ENCODE results near the gene SYT5.
"Not testable (repeated sequence)": the region's sequence is repeated elsewhere in the genome, so short reads cannot be mapped to it uniquely, and the experiment has no call there.

The SYT5 gene

DNA sequence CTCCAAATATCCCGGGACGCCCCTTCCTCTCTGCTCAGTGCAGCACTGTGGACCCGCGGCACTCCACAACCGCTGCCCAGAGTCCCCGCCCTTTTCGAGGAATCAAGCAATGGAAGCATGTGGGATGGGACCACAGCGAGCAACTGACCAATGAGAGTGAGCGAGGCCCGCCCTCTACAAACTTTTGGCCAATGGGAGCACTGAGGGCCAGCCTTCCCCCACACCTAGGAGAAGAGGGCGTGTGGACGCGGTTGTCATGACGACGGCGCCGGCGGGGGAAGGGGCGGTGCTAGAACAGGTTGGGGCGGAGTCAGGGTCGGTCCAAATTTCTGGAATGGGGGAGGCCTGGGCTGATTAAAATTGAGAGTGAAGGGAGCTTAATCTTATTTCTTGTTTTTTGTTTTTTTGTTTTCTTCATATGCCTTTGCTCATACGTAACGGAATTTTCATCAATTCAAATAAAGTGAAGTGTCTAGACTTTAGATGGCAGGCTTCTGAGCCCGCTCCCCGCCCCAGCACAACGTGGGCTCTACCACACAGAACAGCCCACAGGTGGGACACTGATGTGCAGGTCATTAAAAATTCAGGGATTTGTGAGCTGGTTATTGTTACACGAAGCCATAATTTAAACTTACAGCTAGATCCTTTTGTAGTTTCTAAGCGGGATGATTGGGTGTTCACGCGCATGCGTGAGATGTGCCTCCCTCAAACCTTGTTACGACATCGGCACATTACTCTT lies 13.4 kb downstream of the SYT5 start, which contains the start of gene DNAAF3:
Gene DNAAF3, minus strand, starts transcription at position 84 of the 739 bp plus-strand sequence. CDS start 200 bp downstream, outside the sequence.
- peak; percentile 42 for DNase-seq

DNA sequence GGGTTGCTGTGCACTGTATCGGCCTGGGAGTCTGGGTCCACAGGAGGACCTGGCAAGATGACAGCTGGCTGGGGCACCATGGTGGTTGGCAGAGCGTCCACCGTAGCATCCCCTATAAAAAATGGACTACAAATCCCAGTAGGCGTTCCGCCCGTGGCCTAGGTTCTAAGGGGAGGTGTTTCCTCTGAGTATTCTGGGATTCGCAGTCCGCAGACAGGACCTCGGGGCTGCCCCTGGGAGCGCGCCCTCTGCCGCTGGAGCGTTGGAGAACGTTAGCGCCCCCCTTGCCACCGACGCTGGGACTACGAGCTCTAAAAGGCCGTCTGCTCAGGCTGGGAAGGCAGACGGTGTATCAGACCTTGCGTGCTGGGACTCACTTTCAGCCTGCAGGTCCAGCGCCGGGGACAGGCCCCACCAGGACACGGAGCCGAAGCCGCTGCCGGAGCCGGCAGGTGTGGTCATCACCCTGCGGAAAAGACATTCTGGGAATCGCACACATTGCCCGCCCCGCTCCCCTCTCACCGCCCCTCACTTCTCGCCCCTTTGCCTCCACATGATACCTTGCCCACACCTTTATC lies 14.0 kb downstream of the SYT5 start:
- no peak for DNase-seq

DNA sequence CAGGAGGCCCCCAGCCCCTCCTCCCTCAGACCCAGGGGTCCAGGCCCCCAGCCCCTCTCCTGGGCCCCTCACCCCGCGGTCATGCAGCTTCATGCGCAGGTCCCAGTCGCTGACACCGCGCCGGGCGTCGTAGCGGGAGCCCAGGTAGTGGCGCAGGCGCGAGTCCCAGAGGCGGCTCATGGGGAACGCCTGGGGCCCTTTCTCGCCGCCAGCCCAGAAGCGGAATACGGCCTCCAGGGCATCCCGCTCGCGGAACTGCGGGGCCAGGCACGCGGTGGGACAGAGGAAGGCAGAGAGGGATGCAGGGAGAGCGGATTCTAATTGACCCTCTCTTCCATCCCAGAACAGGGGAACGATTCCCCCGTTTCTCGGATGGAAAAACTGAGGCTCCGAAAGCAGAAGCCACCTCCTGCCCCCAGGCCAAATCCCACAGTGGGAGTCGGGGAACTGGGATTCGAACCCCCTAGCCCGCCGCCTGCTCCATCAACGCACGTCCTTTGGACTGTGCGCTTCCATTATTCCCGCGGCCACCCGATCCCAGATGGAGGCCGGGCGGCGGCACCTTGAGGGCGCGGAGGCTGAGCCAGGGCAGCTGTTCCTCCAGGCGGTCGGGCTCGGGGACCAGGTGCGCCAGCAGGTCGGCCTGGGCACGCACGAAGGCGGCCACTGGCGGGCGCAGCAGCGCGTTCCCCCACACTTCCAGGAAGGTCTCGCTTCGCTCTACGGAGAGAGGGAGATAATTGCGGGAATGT lies 18.3 kb downstream of the SYT5 start:
- no peak for DNase-seq

DNA sequence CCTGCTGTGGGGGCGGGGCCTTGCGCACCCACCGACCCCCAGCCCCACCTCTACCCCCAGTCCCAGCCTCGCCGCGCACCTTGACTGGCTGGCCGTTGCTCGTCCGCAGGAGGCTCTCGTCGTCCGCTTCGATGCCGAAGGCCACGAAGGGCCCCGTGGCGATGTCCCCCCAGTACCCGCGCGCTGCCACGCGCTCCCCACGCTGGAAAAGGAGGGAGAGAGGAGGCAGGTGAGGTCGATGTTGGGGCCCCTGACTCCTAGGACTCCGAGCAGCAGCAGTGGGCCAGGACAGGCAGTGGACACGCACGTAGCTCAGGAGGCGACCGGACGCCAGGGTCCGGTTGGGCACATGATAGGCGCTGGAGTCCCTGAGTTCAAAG lies 19.1 kb downstream of the SYT5 start:
- DNase-seq = no peak

DNA sequence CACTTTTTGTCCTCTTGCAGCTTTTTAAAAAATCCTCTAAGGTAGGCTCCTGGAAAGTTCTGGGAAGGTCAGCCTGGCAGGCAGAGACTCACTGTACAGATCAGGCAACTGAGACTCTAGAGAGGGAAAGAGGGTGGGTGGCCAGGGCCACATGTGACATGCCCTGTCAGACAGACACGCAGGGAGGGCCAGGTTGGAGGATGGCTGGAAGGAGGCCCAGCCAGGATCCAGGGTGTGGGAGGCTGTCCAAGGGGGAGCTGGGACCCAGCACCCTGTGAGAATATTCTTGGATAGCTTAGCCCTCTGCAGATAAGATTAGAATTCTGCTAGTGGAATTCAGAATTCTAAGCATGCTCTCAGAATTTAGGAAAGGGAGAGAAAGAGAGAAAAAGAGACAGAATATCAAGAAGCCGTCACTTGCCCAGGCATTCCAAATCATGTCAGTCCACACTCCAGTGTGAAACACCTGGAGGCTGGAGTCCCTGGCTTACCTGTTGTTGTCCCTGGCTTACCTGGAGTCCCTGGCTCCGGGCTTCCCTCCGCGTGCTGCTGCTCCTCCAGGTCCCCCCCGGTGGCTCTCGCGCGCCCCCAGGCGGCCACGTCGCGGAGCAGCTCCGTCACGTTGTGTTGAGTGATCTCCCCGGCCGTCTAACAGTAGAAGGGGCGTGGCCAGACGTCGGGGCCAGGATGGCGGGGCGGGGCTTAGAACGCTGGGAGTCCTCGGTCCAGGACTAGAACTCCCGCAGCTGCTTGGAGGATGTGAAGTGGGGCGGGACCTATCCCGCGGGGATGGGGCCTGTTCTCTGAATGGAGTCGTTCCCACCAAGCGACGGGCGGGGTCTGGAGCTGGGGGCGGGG lies 19.7 kb downstream of the SYT5 start:
- DNase-seq = peak; percentile 77

DNA sequence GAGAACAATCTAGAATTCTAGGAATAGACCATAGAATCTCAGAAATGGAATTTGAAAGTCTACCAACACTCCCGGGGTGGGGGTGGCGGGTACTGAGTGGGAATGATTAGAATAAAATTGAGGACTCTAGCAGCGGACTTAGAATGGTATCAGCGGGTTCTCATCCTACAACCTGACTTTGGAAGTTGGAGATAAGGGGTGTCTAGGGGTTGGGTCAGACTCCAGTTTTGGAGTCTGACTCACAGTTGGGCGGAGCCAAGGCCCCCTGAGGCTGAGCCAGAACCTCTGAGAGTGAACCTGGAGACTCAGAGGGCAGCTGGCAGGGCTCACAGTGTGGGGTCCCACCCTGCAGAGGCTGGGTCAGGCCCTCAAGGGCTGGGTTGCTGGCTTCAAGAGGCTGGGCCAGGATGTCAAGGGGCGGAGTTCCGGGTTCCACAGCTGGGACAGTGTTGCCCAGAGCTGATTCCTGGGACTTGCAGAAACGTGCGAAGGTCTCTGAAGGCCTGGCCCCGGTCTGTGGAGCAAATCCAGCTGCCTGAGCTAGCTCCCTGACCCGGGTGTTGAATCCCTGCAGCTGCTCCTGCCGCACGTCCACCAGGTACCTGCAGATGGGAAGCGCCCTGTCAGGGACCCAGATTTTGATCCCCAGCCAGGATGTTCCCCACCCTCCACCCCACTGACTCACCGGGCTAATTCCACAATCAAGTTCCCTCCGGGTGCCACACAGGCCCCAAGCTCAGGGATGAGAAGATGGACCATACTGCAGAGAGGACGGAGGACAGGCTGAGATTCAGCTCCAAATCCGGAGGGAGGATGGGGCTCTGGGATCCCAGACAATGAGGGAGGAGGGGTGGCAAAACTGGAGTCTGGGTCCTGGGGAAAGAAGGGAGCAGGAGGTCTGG lies 21.0 kb downstream of the SYT5 start:
- no peak for DNase-seq

DNA sequence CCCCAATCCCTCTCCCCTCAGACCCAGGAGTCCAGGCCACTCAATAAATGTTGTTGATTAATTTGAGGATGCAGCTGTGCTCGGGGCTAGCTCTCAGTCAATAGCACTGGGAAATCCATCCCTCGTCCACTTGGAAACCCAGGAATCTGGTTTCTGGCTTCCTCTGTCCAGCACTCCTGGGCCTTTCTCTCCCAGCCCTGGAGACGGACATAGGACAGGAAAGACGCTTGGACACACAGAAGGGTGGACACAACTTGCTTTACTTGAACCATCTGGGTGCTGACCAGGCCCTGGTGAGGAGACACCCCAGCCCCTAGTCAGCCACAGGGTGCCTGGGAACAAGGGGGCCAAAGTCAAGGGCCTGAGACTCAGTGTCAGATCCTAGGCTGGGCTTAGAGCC lies 21.7 kb downstream of the SYT5 start:
- DNase-seq = no peak

DNA sequence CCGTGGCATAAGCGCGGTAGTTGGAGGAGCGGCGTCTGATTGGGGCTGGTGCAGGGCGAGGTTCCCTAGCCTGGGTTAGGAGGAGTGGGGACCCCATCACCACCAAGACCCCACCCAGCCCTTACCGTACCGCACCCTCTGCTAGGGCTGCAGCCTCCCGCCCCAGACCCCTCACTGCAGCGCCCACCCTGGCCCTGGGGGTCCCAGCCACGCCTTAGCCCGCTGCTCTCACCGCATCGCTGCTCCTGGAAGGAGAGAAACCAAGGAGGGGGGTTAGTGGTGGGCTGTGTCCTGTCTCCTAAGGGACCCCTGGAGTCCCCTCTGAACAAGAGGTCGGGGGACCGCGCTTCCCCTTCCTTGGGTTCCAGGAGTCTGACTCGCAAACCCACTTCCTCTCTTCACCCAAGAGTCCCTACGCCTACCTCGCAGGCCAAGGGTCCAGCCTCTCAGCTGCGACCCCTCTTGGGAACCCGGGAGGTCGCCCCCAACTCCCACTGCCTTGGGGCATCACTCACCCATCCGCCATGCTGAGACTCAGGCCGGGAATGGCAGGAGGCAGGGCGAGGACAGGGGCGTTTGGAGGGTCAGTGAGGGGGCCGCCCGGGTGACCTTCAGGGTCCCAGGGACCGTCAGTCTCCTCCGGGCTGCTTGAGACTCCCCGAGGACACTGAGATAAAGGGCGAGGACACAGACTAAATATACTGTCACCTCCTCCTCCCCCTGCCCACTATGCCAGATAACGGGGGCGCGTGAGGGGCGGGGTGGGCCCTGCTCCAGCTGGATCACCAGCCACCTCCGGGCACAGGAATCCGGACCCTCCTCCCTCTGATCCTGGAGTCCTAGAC lies 22.8 kb downstream of the SYT5 start, which contains the start of gene TNNI3:
Gene TNNI3, minus strand, starts transcription at position 669 of the 845 bp plus-strand sequence. Its CDS starts 143 bp downstream, at position 526.
- DNase-seq = no peak

DNA sequence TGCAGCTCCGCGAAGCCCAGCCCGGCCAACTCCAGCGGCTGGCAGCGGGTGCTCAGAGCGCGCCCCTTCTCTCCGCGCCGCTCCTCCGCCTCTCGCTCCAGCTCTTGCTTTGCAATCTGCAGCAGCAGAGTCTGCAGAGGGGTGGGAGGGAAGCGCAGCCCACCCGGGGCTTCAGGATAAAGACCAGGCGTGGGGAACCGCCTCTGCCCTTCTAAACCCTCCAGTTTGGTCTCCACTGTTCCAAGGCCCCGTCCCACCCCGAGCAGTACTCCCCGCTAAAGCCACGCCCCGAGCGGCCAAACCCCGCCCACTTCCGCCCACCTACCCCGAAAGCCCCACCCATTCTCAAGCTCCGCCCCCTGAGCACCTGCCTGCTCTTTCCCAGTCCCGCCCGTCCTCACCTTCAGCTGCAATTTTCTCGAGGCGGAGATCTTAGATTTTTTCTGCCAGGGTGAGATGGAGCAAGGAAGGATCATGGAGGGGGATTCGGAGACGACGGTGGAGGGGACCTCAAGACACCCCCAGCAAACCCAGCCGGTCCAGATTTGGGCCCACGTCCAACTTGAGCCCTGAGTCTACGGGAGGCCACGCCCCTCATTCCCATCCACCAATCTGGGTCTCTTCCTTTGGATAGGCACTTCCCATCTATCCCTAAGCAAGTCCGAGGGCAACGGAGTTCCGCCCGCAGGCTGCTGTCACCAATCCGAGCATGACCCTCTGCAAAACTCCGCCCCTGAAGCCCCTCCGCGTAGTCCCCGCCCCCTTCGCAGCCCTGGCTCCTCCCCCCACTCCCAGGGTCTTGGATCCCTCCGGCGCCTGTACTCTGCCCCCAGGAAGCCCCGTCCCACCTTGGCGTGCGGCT lies 23.7 kb downstream of the SYT5 start:
- no peak for DNase-seq

DNA sequence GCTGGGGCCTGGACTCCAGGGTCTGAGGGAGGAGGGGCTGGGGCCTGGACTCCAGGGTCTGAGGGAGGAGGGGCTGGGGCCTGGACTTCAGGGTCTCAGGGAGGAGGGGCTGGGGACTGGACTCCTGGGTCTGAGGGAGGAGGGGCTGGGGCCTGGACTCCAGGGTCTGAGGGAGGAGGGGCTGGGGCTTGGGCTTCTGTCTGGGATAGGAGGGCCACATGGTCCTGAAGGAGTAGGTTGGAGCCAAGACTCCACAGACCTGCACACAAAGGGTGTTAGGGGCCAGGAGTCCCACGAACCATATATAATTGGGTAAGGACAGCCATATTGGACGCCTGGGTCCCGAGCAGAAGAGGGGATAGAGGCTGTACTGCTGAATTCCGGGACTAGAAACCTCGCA lies 24.3 kb downstream of the SYT5 start:
- DNase-seq = not testable (repeated sequence)

DNA sequence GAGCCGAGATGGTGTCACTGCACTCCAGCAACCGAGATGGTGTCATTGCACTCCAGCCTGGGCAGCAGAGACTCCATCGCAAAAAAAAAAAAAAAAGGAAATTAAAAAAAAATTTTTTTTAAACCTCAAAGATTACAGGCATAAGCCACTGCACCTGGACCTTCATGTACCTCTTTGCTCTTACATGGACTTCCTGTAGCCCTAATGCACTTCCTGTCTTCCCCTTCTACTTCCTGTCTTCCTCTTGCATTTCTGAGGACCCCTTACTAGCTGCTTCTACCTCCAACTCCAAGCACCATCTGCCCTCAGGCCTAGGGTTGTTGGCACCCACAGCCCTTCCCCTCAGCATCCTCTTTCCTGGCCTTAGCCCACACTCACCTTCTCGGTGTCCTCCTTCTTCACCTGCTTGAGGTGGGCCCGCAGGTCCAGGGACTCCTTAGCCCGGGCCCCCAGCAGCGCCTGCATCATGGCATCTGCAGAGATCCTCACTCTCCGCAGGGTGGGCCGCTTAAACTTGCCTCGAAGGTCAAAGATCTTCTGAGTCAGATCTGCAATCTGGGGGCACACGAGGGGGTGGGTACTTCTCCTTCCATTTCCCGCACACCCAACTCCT lies 26.3 kb downstream of the SYT5 start:
- DNase-seq = no peak

DNA sequence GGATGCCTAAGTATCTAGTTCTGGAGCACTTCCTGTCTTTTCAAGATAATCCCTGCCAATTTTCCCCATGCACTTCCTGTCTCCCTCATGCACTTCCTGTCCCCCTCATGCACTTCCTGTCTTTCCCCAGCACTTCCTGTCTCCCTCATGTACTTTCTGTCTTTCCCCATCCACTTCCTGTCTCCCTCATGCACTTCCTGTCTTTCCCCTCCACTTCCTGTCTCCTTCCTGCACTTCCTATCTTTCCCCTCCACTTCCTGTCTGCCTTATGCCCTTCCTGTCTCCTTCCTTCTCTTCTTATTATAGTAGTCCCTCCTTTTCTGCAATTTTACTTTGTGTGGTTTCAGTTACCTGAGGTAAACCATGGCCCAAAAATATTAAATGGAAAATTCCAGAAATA lies 28.1 kb downstream of the SYT5 start:
- DNase-seq = no peak

DNA sequence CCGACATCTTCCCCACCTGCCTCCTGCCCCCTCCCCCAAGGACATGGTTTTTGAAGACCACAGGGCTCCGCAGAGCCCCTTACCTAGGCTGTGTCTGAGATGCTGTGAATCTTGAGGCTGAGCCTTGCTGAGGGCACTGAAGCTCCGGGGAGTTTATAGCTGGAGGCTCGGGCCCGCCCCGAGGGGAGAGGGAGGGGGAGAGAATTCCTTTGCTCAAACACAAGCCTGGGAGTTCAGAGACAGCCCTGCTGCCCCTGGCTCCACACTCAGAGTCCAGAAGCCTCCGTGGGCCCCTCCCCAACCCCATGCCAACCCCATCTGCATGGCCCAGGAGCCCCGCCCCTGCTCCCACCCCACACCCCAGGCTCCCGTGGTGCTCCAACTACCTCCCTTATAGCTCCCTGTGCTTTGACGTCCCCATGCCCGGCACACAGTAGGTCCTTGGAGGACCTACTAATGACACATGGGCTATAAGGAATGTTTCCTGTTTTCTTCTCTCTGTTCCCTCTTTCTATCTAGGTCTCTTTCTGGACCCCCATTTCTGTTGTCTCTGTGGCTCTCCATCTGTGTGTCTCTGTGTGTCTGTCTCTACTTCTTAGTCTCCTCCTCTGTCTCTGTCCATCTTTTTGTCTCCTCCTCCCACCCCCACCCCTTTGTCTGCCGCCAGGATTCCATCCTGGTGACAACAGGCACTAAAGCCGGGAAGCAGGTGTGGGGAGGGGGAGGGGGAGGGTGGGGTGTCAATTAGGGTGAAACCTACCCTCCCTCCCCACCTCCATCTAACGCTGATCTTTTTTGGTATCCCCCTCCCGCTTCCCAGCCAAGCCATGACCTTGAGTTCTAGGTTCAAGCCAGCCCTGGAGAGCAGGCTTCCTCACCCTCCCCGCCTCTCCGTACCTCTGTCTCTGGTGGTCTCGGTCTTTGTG lies 30.7 kb downstream of the SYT5 start, which contains the start of gene TNNT1:
Gene TNNT1, minus strand, starts transcription at position 129 of the 926 bp plus-strand sequence. CDS start 2,049 bp downstream, outside the sequence.
- no peak for DNase-seq

DNA sequence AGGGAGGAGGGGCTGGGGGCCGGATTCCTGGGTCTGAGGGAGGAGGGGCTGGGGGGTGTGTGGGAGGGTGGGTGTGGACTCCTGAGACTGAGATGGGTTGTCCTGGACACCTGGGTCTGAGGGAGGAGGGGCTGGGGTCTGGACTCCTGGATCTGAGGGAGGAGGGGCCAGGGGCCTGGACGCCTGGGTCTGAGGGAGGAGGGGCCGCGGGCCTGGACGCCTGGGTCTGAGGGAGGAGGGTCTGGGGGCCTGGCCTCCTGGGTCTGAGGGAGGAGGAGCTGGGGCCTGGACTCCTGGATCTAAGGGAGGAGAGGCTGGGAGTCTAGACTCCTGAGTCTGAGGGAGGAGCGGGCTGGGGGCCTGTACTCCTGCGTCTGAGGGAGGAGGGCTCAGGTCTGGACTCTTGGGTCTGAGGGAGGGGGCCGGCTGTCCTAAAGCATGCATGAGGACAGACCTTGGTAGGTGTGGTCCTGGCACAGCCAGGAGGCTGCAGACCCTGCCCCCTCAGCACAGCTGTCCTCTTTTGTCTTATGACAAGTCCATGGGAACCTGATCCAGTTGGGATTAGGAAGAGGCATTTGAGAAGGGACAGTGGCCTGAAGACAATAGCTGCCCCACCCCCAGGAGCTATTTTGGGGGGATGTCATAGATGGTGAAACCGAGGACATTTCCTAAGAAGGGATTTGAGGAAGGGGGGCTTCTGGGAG lies 32.4 kb downstream of the SYT5 start:
- DNase-seq = no peak

DNA sequence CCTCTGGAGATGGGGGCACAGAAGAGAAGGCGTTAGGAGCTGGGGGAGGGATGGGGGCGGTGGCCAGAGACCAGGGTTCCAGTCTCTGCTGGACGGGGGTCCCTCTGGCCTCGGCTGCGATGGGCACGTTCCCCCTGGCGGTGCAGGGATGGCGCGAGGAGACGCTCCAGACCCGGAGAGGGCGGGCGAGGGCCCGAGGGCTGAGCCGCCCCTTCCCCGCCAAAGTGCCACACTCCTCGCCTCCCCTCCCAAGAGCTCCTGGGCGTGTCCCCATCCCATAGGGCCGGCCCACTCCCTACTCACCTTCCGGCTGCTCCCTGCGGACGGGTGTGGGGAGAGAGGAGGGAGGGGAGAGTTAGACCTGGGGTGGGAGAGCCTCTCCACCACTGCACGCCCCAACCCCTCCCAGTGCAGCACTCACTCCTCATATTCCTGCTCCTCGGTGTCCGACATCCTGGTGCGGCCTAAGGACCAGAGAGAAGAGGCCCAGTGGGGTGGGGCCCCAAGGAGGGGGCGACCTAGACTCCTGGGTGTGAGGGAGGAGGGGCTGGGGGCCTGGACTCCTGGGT lies 33.3 kb downstream of the SYT5 start:
- no peak for DNase-seq

DNA sequence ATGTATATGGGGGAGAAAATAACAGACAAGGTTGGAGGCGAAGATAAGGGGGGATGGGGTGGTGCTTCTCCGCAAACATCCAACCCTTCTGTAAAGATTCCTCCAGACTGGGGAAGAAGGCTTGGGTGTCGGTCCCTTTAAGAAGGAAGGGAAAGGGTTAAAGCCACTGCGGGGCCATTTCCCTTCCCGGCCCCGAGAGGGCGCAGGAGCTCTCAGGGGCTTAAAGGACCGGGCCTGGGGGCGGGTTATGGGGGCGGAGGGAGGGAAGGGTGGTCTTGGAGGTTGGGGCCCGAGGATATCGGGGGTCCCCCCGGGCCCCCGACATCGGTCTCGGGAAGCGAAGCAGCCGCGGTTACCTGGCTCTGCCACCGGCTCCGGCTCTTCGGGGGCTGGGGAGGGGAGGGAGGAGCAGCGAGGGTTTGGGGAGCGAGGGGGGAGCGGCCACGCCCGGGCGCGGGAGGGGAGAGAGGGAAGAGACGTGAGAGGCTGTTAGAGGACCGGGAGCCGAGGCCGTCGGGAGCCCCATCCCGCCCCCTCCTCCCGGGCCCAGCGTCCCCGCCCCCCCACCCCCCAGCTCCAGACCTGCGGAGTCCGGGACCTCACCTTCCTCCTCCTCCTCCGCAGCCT lies 33.9 kb downstream of the SYT5 start:
- no peak for DNase-seq

DNA sequence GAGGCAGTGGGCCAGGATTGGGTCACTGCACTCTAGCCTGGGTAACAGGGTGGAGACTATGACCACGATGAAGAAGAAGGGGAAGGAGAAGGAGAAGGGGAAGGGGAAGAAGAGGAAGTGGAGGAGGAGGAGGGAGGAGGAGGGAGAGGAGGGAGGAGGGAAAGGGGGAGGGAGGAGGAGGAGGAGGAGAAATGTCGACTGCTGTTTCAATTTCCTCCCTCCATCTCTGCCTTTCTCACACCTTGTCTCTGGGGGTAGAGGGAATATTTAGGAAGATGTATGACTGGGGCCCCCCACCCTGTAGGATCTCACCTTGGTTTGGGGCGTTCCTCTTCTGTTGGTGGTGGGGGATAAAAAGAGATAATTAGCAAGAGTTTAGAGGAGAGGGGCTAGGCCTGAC lies 34.9 kb downstream of the SYT5 start:
- no peak for DNase-seq
